Activated T-helper 1 cell treated with anti-CD3 and anti-CD28 coated beads, Interleukin-12 subunit alpha, Interleukin-12 subunit beta, Interleukin-2, Interleukin-4 antibody, amounts not matched to agents 30 ng/mL and 10 ng/mL and 1 ng/mL, durations not matched to agents 14 hours and 24 hours and 36 hours (primary cell): ENCODE measurements around the gene DSG1. TPM values are rescaled to one million over a fixed set of nuclear protein-coding genes. Genes with fewer than 3 reads are reported as not detected.

Experiments used
- DNase-seq: peaks from one replicate; pipeline ENCODE4 v3.0.0; 2021; ENCODE audit warnings: low spot score
- H3K27ac Mint-ChIP-seq: one replicate; pipeline ENCODE4 v1.8.0; 2021; ENCODE audit warnings: mild to moderate bottlenecking, mixed read lengths
- H3K27me3 Mint-ChIP-seq: one replicate; pipeline ENCODE4 v1.8.0; 2022; ENCODE audit warnings: mild to moderate bottlenecking, moderate library complexity, mixed read lengths; ENCODE audit not compliant: insufficient read depth
- H3K36me3 Mint-ChIP-seq: one replicate; pipeline ENCODE4 v1.8.0; 2021; ENCODE audit warnings: low read depth, mixed read lengths
- H3K4me1 Mint-ChIP-seq: one replicate; pipeline ENCODE4 v1.8.0; 2021; ENCODE audit warnings: low read depth, mixed read lengths
- H3K4me3 Mint-ChIP-seq: one replicate; pipeline ENCODE4 v1.8.0; 2021; ENCODE audit warnings: mild to moderate bottlenecking, moderate library complexity, mixed read lengths
- H3K9me3 Mint-ChIP-seq: one replicate; pipeline ENCODE4 v1.8.0; 2021; ENCODE audit warnings: mixed read lengths
- intact Hi-C: fragments of 100-400 bp; cut with micrococcal nuclease; formaldehyde crosslinking; loops from one replicate; pipeline ENCODE4 v1.15.1; 2024
- total RNA-seq: library from RNA; stranded (reverse); gene quantifications from 2 replicates; pipeline ENCODE4 v1.2.3, GENCODE V29; 2022

DSG1 gene
- total RNA-seq, 1 donor from 2014 or later = not detected

- intact Hi-C loops = no loop called here
- Mint-ChIP-seq H3K9me3 (peaks cover 4% of the 10 kb centered on the region), H3K27ac (no peak overlapping the region), H3K4me1 (no peaks in the 10 kb centered on the region), H3K36me3 (no peaks in the 10 kb centered on the region), H3K27me3 (no peaks in the 10 kb centered on the region), H3K4me3 (no peak overlapping the region)
- DNase-seq = no peak
These were observed 51.5 kb downstream of the DSG1 start for GRCh38 chr18:31369478-31369877.

GRCh38 chr18:31371989-31372388 lies 54.0 kb downstream of the DSG1 start:
- peaks cover 2% of the 10 kb centered on the region for H3K27me3 Mint-ChIP-seq
- no peak overlapping the region for H3K4me3 Mint-ChIP-seq
- H3K4me1 Mint-ChIP-seq = no peaks in the 10 kb centered on the region
- intact Hi-C loops = no loop called here
- H3K9me3 Mint-ChIP-seq = peaks cover 4% of the 10 kb centered on the region
- no peak for DNase-seq
- H3K27ac Mint-ChIP-seq = no peak overlapping the region
- H3K36me3 Mint-ChIP-seq = no peaks in the 10 kb centered on the region

- H3K4me1 Mint-ChIP-seq = no peaks in the 10 kb centered on the region
- peaks cover 3% of the 10 kb centered on the region for H3K9me3 Mint-ChIP-seq
- no peak overlapping the region for H3K27ac Mint-ChIP-seq
- no peak overlapping the region for H3K4me3 Mint-ChIP-seq
- intact Hi-C loops = no loop called here
- no peak for DNase-seq
- no peaks in the 10 kb centered on the region for H3K36me3 Mint-ChIP-seq
- H3K27me3 Mint-ChIP-seq = peaks cover 2% of the 10 kb centered on the region
These were observed 55.7 kb downstream of the DSG1 start for GRCh38 chr18:31373641-31374040.

- no peak for DNase-seq
- Mint-ChIP-seq H3K27ac (no peak within 1 kb of the TSS), H3K4me1 (no peaks in the 10 kb centered on the region), H3K9me3 (peaks cover 5% of the 10 kb centered on the region), H3K4me3 (no peak within 1 kb of the TSS), H3K36me3 (no peaks in the 10 kb centered on the region), H3K27me3 (peaks cover 2% of the 10 kb centered on the region)
- intact Hi-C loops = no loop called here
These were observed 58.5 kb downstream of the DSG1 start, which contains the start of gene DSG4 for GRCh38 chr18:31376477-31376876. DSG4 (plus strand) TSS chr18:31376777; CDS start chr18:31376912, 135 bp downstream.

- intact Hi-C loops = no loop called here
- Mint-ChIP-seq H3K36me3 (no peaks in the 10 kb centered on the region), H3K27me3 (peaks cover 2% of the 10 kb centered on the region), H3K27ac (no peak overlapping the region), H3K9me3 (peaks cover 5% of the 10 kb centered on the region), H3K4me1 (no peaks in the 10 kb centered on the region), H3K4me3 (no peak overlapping the region)
- no peak for DNase-seq
These were observed 63.0 kb downstream of the DSG1 start for GRCh38 chr18:31380912-31381311.

GRCh38 chr18:31382107-31382506 lies 64.1 kb downstream of the DSG1 start:
- Mint-ChIP-seq H3K27me3 (no peaks in the 10 kb centered on the region), H3K27ac (no peak overlapping the region), H3K9me3 (peaks cover 5% of the 10 kb centered on the region), H3K4me1 (no peaks in the 10 kb centered on the region), H3K4me3 (no peak overlapping the region), H3K36me3 (no peaks in the 10 kb centered on the region)
- intact Hi-C loops = no loop called here
- no peak for DNase-seq

GRCh38 chr18:31386741-31387140 lies 68.8 kb downstream of the DSG1 start:
- DNase-seq = no peak
- no peaks in the 10 kb centered on the region for H3K9me3 Mint-ChIP-seq
- intact Hi-C loops = no loop called here
- no peak overlapping the region for H3K27ac Mint-ChIP-seq
- H3K36me3 Mint-ChIP-seq = no peaks in the 10 kb centered on the region
- no peaks in the 10 kb centered on the region for H3K27me3 Mint-ChIP-seq
- no peaks in the 10 kb centered on the region for H3K4me1 Mint-ChIP-seq
- H3K4me3 Mint-ChIP-seq = no peak overlapping the region

- intact Hi-C loops = no loop called here
- no peak overlapping the region for H3K27ac Mint-ChIP-seq
These were observed 75.3 kb downstream of the DSG1 start for GRCh38 chr18:31393286-31393685.

GRCh38 chr18:31396796-31397612 lies 79.0 kb downstream of the DSG1 start:
- Mint-ChIP-seq H3K36me3 (no peaks in the 10 kb centered on the region), H3K9me3 (no peaks in the 10 kb centered on the region), H3K27me3 (peaks cover 2% of the 10 kb centered on the region), H3K4me1 (no peaks in the 10 kb centered on the region), H3K4me3 (no peak overlapping the region), H3K27ac (no peak overlapping the region)
- intact Hi-C loops = no loop called here
- DNase-seq = no peak

More at GRCh38 chr18:31393286-31393685, 75.3 kb downstream of the DSG1 start:
- Mint-ChIP-seq H3K27me3 (no peaks in the 10 kb centered on the region), H3K4me1 (no peaks in the 10 kb centered on the region), H3K36me3 (no peaks in the 10 kb centered on the region), H3K9me3 (no peaks in the 10 kb centered on the region), H3K4me3 (no peak overlapping the region)
- DNase-seq = no peak

- no peaks in the 10 kb centered on the region for H3K36me3 Mint-ChIP-seq
- peaks cover 2% of the 10 kb centered on the region for H3K27me3 Mint-ChIP-seq
- no peak overlapping the region for H3K4me3 Mint-ChIP-seq
- no peak overlapping the region for H3K27ac Mint-ChIP-seq
- no peaks in the 10 kb centered on the region for H3K4me1 Mint-ChIP-seq
- intact Hi-C loops = no loop called here
- H3K9me3 Mint-ChIP-seq = no peaks in the 10 kb centered on the region
- DNase-seq = no peak
These were observed 80.2 kb downstream of the DSG1 start for GRCh38 chr18:31398191-31398590.

- intact Hi-C loops = no loop called here
- no peak for DNase-seq
- Mint-ChIP-seq H3K4me1 (no peaks in the 10 kb centered on the region), H3K36me3 (no peaks in the 10 kb centered on the region), H3K27ac (no peak overlapping the region), H3K4me3 (no peak overlapping the region), H3K9me3 (no peaks in the 10 kb centered on the region), H3K27me3 (peaks cover 2% of the 10 kb centered on the region)
These were observed 81.5 kb downstream of the DSG1 start for GRCh38 chr18:31399306-31400032.

- intact Hi-C loops = no loop called here
- Mint-ChIP-seq H3K36me3 (no peaks in the 10 kb centered on the region), H3K27me3 (peaks cover 2% of the 10 kb centered on the region), H3K4me1 (no peaks in the 10 kb centered on the region), H3K4me3 (no peak overlapping the region), H3K27ac (no peak overlapping the region), H3K9me3 (no peaks in the 10 kb centered on the region)
- no peak for DNase-seq
These were observed 83.4 kb downstream of the DSG1 start for GRCh38 chr18:31401156-31402025.

GRCh38 chr18:31402026-31402373 lies 84.0 kb downstream of the DSG1 start:
- intact Hi-C loops = no loop called here
- DNase-seq = no peak
- H3K27me3 Mint-ChIP-seq = peaks cover 2% of the 10 kb centered on the region
- no peaks in the 10 kb centered on the region for H3K9me3 Mint-ChIP-seq
- no peaks in the 10 kb centered on the region for H3K4me1 Mint-ChIP-seq
- H3K4me3 Mint-ChIP-seq = no peak overlapping the region
- H3K27ac Mint-ChIP-seq = no peak overlapping the region
- H3K36me3 Mint-ChIP-seq = no peaks in the 10 kb centered on the region
